KOPT-K1 (cell line): ENCODE data around the gene CDKAL1.
"Not testable (repeated sequence)": the region's sequence is repeated elsewhere in the genome, so short reads cannot be mapped to it uniquely, and the experiment has no call there.

Experiments
- H3K27ac ChIP-seq: fragments of 200-600 bp; sonication (generic); 2 replicates; pipeline ENCODE4 v1.5.1; 2016; ENCODE audit warnings: antibody characterized with exemption, mild to moderate bottlenecking, low read depth, low read length; ENCODE audit not compliant: poor library complexity, severe bottlenecking
- H3K36me3 ChIP-seq: fragments of 200-600 bp; sonication (generic); 2 replicates; pipeline ENCODE4 v1.5.1; 2017; ENCODE audit warnings: antibody characterized with exemption, mild to moderate bottlenecking, low read length, moderate library complexity; ENCODE audit not compliant: insufficient read depth
- H3K9me3 ChIP-seq: fragments of 200-600 bp; sonication (generic); 2 replicates; pipeline ENCODE4 v1.5.1; 2017; ENCODE audit warnings: antibody characterized with exemption, low read length, mild to moderate bottlenecking; ENCODE audit not compliant: insufficient read depth, poor library complexity, severe bottlenecking

Gene CDKAL1

DNA sequence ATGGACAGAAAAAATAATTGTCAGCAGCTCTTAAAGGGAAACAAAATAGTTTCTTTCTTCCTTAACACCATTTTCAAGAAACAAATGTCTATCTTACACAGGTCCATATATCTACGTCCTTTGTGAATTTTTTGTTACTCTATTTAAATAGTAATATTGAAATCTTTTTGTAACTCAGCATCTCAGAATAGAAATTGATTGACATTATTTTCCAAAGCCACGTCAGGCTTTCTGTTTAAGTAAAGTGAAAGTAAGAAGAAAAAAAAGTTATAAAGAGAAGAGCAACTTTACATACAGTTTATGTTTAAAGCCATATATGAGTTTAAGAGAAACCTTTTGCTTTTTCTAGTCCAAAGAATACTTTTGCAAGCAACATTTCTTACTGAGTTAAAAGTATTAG is 656.4 kb downstream of the CDKAL1 start:
- Histone ChIP-seq H3K27ac (peak overlapping the region; percentile 38), H3K36me3 (no peaks in the 10 kb centered on the region), H3K9me3 (no peaks in the 10 kb centered on the region)

- no peak overlapping the region for H3K27ac ChIP-seq
Measured at GRCh38 chr6:21193790-21194475, 659.7 kb downstream of the CDKAL1 start.

DNA sequence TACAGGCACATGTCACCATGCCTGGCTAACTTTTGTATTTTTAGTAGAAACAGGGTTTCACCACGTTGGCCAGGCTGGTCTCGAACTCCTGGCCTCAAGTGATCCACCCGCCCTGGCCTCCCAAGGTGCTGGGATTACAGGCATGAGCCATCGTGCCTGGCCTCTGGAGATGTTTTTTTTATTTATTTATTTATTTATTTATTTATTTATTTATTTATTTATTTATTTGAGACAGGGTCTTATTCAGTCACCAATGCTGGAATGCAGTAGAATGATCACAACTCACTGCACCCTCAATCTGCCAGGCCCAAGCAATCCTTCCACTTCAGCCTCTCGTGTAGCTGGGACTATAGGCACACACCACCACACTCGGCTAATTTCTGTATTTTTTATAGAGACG is 661.0 kb downstream of the CDKAL1 start:
- not testable (repeated sequence) for H3K27ac ChIP-seq, H3K36me3 ChIP-seq, H3K9me3 ChIP-seq

More at GRCh38 chr6:21193790-21194475, 659.7 kb downstream of the CDKAL1 start:
- H3K9me3 ChIP-seq, result no peaks in the 10 kb centered on the region
- no peaks in the 10 kb centered on the region for H3K36me3 ChIP-seq

- H3K9me3 ChIP-seq, result no peaks in the 10 kb centered on the region
- no peaks in the 10 kb centered on the region for H3K36me3 ChIP-seq
- H3K27ac ChIP-seq, result no peak overlapping the region
Measured at GRCh38 chr6:21198032-21198640, 663.9 kb downstream of the CDKAL1 start.

DNA sequence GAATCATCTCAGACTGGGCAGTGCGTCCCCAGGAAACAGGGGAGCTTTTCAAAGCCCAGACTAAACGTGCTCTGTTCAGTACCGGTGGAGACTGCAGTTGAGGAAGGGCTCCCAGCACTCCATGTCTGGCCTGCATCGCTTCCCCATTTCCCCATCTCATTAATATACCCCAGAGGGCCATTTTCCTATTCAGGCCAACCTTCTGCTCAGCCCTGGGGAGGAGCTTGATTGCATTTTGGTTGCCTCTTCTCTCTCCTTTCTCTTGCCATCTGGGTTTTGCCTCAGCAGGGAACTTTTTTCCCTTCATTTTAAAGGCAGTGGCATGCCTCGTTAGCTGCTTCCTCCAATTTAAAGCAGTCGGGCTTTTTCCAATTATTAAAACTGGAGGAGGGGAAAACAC is 665.0 kb downstream of the CDKAL1 start:
- Histone ChIP-seq H3K36me3 (no peaks in the 10 kb centered on the region), H3K9me3 (no peaks in the 10 kb centered on the region), H3K27ac (no peak overlapping the region)

GRCh38 chr6:21200134-21200870 is 666.0 kb downstream of the CDKAL1 start:
- Histone ChIP-seq H3K9me3 (no peaks in the 10 kb centered on the region), H3K27ac (no peak overlapping the region), H3K36me3 (no peaks in the 10 kb centered on the region)

- Histone ChIP-seq H3K27ac (no peak overlapping the region), H3K36me3 (no peaks in the 10 kb centered on the region), H3K9me3 (no peaks in the 10 kb centered on the region)
Measured at GRCh38 chr6:21201187-21201586, 666.9 kb downstream of the CDKAL1 start.

- no peaks in the 10 kb centered on the region for H3K9me3 ChIP-seq
- no peaks in the 10 kb centered on the region for H3K36me3 ChIP-seq
- no peak overlapping the region for H3K27ac ChIP-seq
Measured at GRCh38 chr6:21201637-21202350, 667.5 kb downstream of the CDKAL1 start.

DNA sequence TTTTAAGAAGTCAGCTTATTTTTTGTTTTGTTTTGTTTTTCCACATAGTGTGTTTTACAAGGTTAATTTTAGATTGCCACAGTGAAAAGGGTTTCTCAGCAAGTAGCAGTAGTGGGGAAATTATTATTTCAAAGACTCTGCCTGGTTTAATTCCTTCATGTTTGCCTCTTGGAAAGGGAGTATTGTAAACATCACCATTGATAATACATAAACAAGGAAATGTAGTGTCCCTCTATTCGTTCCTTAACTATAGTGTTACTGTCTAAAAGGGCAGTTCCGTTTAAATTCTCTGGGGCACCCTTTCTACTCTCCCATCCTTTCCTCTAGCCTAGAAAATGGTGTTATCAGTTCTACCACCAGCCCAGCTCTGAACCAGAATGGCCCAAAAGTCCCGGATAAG is 668.3 kb downstream of the CDKAL1 start:
- Histone ChIP-seq H3K27ac (no peak overlapping the region), H3K36me3 (no peaks in the 10 kb centered on the region), H3K9me3 (no peaks in the 10 kb centered on the region)

GRCh38 chr6:21204951-21205350 is 670.7 kb downstream of the CDKAL1 start:
- H3K27ac ChIP-seq, result no peak overlapping the region
- no peaks in the 10 kb centered on the region for H3K9me3 ChIP-seq
- no peaks in the 10 kb centered on the region for H3K36me3 ChIP-seq

- Histone ChIP-seq H3K27ac (no peak overlapping the region), H3K9me3 (no peaks in the 10 kb centered on the region), H3K36me3 (no peaks in the 10 kb centered on the region)
Measured at GRCh38 chr6:21208081-21208795, 674.0 kb downstream of the CDKAL1 start.

GRCh38 chr6:21208796-21209186 is 674.5 kb downstream of the CDKAL1 start:
- Histone ChIP-seq H3K27ac (no peak overlapping the region), H3K36me3 (no peaks in the 10 kb centered on the region), H3K9me3 (no peaks in the 10 kb centered on the region)

GRCh38 chr6:21213492-21213891 is 679.2 kb downstream of the CDKAL1 start:
- H3K27ac ChIP-seq, result no peak overlapping the region
- H3K36me3 ChIP-seq, result no peaks in the 10 kb centered on the region; the same call in 1 of the 2 replicates
- no peaks in the 10 kb centered on the region for H3K9me3 ChIP-seq

DNA sequence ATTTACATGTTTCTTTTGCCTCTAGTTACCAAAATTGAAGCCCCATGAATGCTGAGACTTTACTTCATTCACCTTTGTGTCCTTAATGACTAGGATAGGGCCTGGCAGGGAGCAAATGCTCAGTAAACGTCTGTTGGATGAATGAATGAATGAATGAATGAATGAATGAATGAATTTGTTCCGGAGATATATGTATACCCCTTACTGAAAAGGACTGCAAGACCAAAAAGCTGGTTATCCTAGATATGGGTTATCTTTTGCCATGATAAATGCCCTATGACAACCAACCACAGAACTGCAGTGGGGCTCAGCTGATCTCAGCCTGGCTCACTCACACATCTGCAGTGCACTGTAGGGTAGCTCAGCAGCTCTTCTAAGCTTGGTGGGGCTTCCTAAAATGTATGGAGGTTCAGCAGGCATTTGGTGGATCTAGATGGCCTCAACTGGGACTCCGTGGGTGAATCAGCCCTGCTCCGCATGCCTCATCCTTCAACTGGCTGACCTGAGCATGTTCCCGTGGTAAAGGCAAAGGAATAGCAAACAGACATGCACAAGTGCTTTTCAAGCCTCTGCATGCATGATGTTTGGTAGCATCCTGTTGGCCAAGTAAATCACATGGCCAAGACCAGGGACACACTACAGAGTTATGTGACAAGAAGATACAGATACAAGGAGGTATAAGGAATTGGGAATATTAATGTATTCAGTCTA is 680.6 kb downstream of the CDKAL1 start:
- H3K9me3 ChIP-seq, result no peaks in the 10 kb centered on the region
- no peak overlapping the region for H3K27ac ChIP-seq
- H3K36me3 ChIP-seq, result no peaks in the 10 kb centered on the region; the same call in 1 of the 2 replicates
